HT1080 (cell line): ENCODE results near the gene SRP9. TPM values are rescaled to one million over a fixed set of nuclear protein-coding genes. Genes with fewer than 3 reads are reported as not detected.

Source experiments
- DNase-seq: peaks from one replicate; pipeline ENCODE4 v3.0.0-alpha.2; 2015; ENCODE audit warnings: low read depth
- polyA plus RNA-seq, 2 experiments: library from polyadenylated mRNA; depleted of rRNA; stranded (reverse); fragments of >200 nt; gene quantifications; 2 replicates each; pipeline ENCODE4 v1.2.3, GENCODE V29; 2015
- total RNA-seq: library from RNA; depleted of rRNA; stranded (reverse); fragments of >200 nt; shearing (Covaris generic); gene quantifications from 2 replicates; pipeline ENCODE4 v1.2.3, GENCODE V29; 2014; rRNA removed

SRP9 gene, protein sequence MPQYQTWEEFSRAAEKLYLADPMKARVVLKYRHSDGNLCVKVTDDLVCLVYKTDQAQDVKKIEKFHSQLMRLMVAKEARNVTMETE
- 217 and 241 TPM in 2 replicates for total RNA-seq
- polyA plus RNA-seq (2015; cell fraction: cytosol; rRNA removed): 421 and 485 TPM in 2 replicates
- 190 and 212 TPM in 2 replicates for polyA plus RNA-seq (2015; cell fraction: nucleus; rRNA removed)

GRCh38 chr1:225777583-225778336, at the start of gene SRP9:
Gene SRP9 (plus strand): TSS chr1:225777826. CDS start chr1:225777941, 115 bp downstream.
- peak; percentile 97 for DNase-seq

DNA sequence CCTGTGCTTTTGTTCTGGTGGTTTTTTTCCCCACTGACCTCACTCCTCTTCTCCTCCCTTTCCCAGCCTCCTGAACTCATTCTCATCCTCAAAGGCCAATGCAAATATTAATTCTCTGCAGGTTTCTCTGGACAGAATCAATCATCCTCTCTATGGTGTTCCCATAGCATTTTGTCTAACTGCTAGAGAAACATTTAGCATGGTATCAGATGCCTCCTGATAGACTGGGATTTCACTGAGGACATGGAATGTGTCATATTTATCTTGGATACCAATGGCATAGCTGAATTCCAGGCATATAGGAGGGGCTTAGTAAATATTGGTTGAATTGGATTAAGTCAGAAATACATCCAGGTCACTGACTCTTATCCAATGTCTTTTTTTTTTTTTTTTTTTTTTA, 46.1 kb upstream of the SRP9 start:
- DNase-seq: no peak

DNA sequence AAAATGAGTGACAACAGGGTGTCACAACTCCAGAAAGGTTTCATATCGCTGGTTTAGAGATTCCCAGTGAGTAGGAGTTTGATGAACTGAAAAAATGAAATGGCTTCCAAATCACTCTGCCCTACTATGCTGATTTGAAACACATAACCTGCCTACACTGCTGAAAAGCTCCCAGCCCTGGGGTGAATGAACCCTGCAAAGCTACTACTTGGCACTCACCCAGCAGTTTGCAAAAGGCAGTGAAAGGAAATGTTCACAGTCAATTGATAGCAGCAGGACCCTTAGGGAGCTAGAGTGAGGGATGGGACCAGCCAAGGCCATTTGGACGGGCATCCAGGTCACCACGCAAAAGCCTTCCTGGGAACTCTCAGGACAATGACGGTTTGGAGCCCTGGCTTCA, 44.4 kb upstream of the SRP9 start:
- DNase-seq: no peak

GRCh38 chr1:225735252-225736149, 42.1 kb upstream of the SRP9 start:
- DNase-seq: peak; percentile 95

- no peak for DNase-seq
These were observed 41.1 kb upstream of the SRP9 start for GRCh38 chr1:225736437-225737098.

- peak; percentile 41 for DNase-seq
These were observed 40.5 kb upstream of the SRP9 start for GRCh38 chr1:225737161-225737560.

DNA sequence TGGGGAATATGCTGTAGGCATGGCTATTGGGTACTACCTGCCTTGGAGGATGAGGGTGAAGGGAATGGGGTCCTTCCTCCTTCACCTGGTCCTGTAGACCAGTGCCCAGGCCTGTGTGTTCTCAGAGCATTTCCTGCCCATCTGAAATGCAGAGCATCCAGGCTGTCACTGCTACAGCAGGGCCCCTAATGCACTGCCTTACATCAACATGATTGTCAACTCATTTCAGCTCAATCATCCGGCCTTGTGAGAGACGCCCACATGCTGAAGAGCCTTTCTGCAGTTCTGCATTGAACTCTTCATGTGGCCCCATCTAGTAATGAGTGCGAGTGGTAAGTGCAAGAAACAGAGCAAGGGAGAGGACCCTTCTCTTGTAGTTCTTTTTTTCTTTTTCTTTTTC, 39.8 kb upstream of the SRP9 start:
- DNase-seq: no peak

- no peak for DNase-seq
These were observed 38.9 kb upstream of the SRP9 start for GRCh38 chr1:225738763-225739162.

- no peak for DNase-seq
These were observed 38.0 kb upstream of the SRP9 start for GRCh38 chr1:225739542-225740107.

DNA sequence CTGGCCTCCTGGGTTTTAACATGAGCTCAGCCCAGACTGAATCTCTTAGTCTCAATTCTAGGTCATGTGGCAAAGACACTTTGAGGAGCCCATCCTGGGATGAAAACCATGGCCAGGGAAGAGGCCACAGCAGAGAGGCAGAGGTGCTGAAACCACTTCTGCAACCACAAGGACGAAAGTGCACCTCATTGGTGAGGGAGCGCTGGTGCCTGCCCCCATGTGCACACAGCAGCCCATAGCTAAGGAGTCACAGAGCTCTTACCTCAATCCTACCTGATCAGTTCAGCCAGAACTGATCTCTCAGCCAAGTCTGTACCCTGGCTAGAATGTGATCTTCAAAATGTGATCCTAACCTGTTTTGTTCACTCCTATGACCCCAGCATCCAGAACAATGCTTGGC, 32.9 kb upstream of the SRP9 start:
- no peak for DNase-seq

GRCh38 chr1:225745273-225745672, 32.4 kb upstream of the SRP9 start:
- DNase-seq: no peak

- DNase-seq: peak; percentile 87
These were observed 31.1 kb upstream of the SRP9 start for GRCh38 chr1:225746361-225747179.

DNA sequence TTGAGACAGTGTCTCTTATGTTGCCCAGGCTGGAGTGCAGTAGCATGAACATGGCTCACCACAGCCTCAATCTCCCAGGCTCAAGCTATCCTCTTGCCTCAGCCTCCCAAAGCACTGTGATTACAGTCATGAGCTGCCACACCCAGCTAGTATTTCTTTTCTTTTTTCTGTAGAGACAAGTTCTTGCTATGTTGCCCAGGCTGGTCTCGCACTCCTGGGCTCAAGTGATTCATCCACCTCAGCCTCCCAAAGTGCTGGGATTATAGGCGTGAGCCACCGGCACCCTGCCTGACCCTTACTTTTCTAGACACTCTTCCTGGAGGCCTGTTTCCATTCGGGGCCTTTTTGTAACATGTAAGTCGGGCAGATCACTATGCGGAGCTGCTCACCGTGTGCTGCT, 30.1 kb upstream of the SRP9 start:
- no peak for DNase-seq

DNA sequence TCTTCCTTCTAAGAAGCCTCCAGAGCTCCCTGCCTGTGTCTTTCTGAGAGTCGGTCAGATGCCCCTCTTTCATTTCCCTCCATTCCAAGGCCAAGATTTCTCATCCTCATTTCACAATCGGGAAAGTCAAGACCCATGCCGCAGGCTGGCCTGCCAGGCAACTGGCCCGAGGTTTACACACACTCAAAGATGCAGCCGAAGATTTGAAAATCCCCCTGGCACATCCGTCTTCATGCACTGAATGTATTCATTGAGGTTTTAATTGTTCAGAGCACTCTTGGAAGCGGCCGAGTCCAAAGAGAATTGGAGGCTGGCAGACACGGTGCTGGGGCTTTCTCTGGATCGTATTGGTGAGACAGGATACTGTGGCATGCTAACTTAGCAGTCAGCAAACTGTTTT, 29.1 kb upstream of the SRP9 start:
- no peak for DNase-seq

- no peak for DNase-seq
These were observed 27.9 kb upstream of the SRP9 start for GRCh38 chr1:225749706-225750105.

GRCh38 chr1:225750420-225750819, 27.2 kb upstream of the SRP9 start:
- DNase-seq: no peak

DNA sequence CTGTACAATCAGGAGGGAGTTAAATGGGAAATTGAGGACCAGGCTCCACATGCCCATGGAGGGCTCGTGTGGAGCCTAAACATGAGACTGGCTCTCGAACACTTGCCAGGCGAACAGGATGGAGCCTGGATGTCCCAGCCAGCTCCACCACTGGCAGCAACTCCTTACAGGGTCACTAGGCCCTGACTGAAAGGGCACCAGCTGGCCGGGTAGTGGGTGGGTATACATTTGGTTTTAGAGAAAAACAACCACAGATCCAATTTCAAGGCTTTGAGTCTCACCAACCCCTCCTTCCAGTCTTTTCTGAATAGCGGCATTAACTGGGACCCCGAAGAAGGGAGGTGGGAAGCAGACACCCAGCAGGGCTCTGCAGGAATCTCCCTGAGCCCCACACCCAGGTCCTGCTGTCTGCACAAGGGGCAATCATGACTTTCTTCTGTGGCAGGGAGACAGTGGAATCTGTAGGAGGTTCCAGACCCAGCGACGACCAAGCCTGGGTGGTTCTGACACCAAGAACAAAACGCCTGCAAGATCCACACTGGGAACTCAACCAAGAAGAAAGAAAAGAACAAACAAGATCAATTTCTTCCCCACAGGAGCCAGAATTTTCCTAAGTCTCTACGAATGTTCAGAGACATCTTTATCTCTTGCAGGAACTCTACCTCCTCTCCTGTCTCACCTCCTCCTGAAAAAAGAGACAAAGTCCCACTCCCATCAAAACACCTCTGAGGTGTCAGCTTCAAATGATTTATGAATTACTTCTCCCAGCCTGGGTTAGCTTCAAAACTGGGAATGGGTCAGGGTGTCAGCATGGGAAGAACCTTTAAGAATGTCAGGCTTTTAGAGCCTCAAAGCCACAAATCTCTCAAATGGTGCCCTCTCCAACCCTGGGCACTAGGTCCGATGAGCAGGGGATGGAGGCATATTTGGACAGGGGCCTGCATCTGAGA, 26.5 kb upstream of the SRP9 start:
- DNase-seq: no peak

- no peak for DNase-seq
These were observed 25.4 kb upstream of the SRP9 start for GRCh38 chr1:225752245-225752644.
